Pons (tissue), 1 donor: Measurements from ENCODE around the gene SCAANT1.

Experiments
- DNase-seq: peaks from one replicate; pipeline ENCODE4 v3.0.0-alpha.2; 2016; ENCODE audit warnings: low spot score

SCAANT1 gene

GRCh38 chr3:63863150-63864007, 48.8 kb downstream of the SCAANT1 start, which contains the start of the genes ATXN7 and THOC7:
ATXN7 (plus strand) TSS chr3:63863867; CDS start chr3:63912599, 48,732 bp downstream.
THOC7 (minus strand) TSS chr3:63863805; CDS start chr3:63863790, 15 bp downstream.
- DNase-seq, result no peak

- no peak for DNase-seq
Observed at GRCh38 chr3:63862804-63863149, 49.4 kb downstream of the SCAANT1 start.
